Stimulated activated CD4-positive, alpha-beta T cell treated with anti-CD3 and anti-CD28 coated beads, Interleukin-12 subunit alpha, Interleukin-12 subunit beta, amount 100 ng/mL, for 48 hours (primary cell): Measurements from ENCODE around the gene HMGN5.
A peak's percentile ranks its signal among the peaks of the same experiment; 100 is the strongest.

Experiments used
- DNase-seq, 3 donors: peaks; one replicate each; pipeline ENCODE4 v3.0.0-alpha.2; 2020; ENCODE audit warnings: low read depth in 2 of 3, low spot score in 1 of 3

HMGN5 gene

GRCh38 chrX:81120936-81121371, 80.8 kb downstream of the HMGN5 start:
- peak in 2 of 3 donors; percentile 15 to 24 for DNase-seq

DNA sequence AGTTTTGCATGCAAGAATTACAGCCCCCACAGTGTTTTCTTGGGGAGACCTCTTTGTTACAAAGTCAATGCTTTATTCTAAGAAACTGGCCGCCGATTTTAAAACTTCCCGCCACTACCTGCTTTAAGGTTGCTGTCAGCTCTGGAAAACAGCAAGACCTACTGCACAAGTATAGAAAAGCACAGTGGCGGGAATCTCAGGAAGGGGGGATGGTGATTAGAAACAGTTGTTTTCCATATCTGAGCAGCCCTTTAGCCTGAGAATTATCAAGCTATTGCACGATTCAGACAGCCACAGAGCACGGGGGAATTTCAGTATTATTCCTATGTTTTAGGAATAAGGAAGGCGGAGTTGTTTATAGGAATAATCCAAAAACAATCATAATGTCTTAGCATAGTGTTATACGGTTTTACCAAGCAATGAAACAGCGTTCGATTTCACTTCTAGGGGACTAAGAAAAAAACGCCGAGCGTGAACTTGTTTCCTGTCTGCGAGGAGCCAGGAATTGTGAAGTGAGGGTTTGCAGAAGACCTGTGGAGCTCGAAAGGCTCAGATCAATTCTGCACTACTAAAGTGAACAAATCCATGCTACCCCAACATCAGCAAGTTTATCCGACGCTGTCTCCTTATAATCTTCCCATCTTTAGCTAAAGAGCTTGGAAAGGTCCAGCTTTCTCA, 81.3 kb downstream of the HMGN5 start:
- DNase-seq = no peak

DNA sequence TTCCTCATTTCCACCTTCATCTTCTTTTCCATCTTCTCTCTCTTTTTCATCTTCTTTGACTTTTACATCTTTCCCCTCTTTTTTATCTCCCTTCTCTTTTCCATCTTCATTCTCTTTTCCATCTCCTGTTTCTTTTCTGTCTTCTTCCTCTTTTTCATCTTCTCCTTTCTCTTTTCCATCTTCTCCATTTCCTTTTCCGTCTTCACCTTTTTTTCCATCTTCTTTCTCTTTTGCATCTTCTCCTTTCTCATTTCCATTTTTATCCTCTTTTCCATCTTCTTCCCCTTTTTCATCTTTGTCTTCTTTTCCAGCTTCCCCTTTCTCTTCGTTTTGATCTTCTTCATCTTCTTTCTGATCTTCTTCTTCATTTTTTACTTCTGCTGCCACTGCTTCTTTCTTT, 87.0 kb downstream of the HMGN5 start:
- no peak for DNase-seq

- DNase-seq = no peak
These were observed 91.4 kb downstream of the HMGN5 start for GRCh38 chrX:81110286-81110685.

- no peak for DNase-seq
These were observed 119.1 kb downstream of the HMGN5 start for GRCh38 chrX:81082649-81083048.
